Kidney (tissue), 14 donors: Measurements from ENCODE around the gene PRKCE. TPM values are rescaled to one million over a fixed set of nuclear protein-coding genes. Genes with fewer than 3 reads are reported as not detected.

ENCODE experiments used
- DNase-seq, 5 donors: peaks; one replicate each; pipeline ENCODE4 v3.0.0-alpha.2; 2013 to 2020
- FAIRE-seq: peaks from 2 replicates; lab custom pipeline; 2012; peaks lifted over from hg19 to GRCh38; lab: Jason Lieb, UNC
- H3K27ac ChIP-seq, 2 donors: one replicate each; pipeline ENCODE4 v1.7.0; 2013; ENCODE audit warnings: low read depth in 2 of 2, low read length in 2 of 2, inconsistent platforms in 1 of 2
- H3K27me3 ChIP-seq: one replicate; pipeline ENCODE4 v1.7.1; 2013; ENCODE audit warnings: low read length, inconsistent platforms; ENCODE audit not compliant: control insufficient read depth, insufficient read depth
- H3K36me3 ChIP-seq, 3 donors: one replicate each; pipeline versions ENCODE4 v1.7.0 to v1.7.1; 2013; ENCODE audit warnings: low read length in 3 of 3, control low read depth in 1 of 3, inconsistent platforms in 1 of 3; ENCODE audit not compliant: insufficient read depth in 3 of 3, control insufficient read depth in 2 of 3
- H3K4me1 ChIP-seq, 3 donors: one replicate each; pipeline versions ENCODE4 v1.7.0 to v1.7.1; 2013; ENCODE audit warnings: low read length in 3 of 3, inconsistent platforms in 1 of 3, low read depth in 1 of 3; ENCODE audit not compliant: control insufficient read depth in 2 of 3, insufficient read depth in 2 of 3
- H3K4me3 ChIP-seq, 3 donors: one replicate each; pipeline versions ENCODE4 v1.7.0 to v1.8.1; 2013; ENCODE audit warnings: low read length in 3 of 3, control low read depth in 1 of 3, inconsistent platforms in 1 of 3
- H3K9ac ChIP-seq, 3 donors: one replicate each; pipeline versions ENCODE4 v1.7.0 to v1.7.1; 2013; ENCODE audit warnings: low read length in 3 of 3, control low read depth in 1 of 3, inconsistent platforms in 1 of 3
- H3K9me3 ChIP-seq, 3 donors: one replicate each; pipeline versions ENCODE4 v1.7.0 to v1.7.1; 2013; ENCODE audit warnings: low read length in 3 of 3, control low read depth in 1 of 3, inconsistent platforms in 1 of 3; ENCODE audit not compliant: control insufficient read depth in 2 of 3, insufficient read depth in 1 of 3
- CTCF ChIP-seq: IDR thresholded peaks from 3 replicates; pipeline ENCODE4 v1.5.1; 2012; ENCODE audit warnings: mild to moderate bottlenecking, moderate library complexity, borderline replicate concordance; ENCODE audit not compliant: insufficient read depth; ENCODE audit errors: extremely low read depth
- intact Hi-C: fragments of 100-400 bp; cut with DNase I; formaldehyde crosslinking; loops from one replicate; pipeline ENCODE4 v1.11.1; 2022
- polyA plus RNA-seq: library from polyadenylated mRNA; stranded (reverse); fragments of 350-450 nt; fragmentation: Illumina TruSeq; extraction: RNeasy Lipid Tissue Mini Kit (QIAGEN cat#74804); gene quantifications from one replicate; pipeline ENCODE4 v1.2.3, GENCODE V29; 2014; ENCODE audit warnings: low read depth, low replicate concordance; ENCODE audit not compliant: insufficient read depth
- total RNA-seq: library from RNA; stranded (reverse); fragmentation: NEBNext Ultra II Directional; extraction: Animal tissue kit (Norgen Biotek cat#: 25700); gene quantifications from one replicate; pipeline ENCODE4 v1.2.1, GENCODE V29; 2021
- donor health status: control.
- donor health status: control.
- donor health status: control.
- donor health status: control.
- donor health status: control.
- donor health status: DM: yes; HTN: yes; CAD: no.
- donor health status: Normal renal cell carcinoma (clear cell type).

Gene PRKCE
- total and polyA plus RNA-seq, 2 donors from 2014 or later, result 11.1 to 27.3 TPM

DNA sequence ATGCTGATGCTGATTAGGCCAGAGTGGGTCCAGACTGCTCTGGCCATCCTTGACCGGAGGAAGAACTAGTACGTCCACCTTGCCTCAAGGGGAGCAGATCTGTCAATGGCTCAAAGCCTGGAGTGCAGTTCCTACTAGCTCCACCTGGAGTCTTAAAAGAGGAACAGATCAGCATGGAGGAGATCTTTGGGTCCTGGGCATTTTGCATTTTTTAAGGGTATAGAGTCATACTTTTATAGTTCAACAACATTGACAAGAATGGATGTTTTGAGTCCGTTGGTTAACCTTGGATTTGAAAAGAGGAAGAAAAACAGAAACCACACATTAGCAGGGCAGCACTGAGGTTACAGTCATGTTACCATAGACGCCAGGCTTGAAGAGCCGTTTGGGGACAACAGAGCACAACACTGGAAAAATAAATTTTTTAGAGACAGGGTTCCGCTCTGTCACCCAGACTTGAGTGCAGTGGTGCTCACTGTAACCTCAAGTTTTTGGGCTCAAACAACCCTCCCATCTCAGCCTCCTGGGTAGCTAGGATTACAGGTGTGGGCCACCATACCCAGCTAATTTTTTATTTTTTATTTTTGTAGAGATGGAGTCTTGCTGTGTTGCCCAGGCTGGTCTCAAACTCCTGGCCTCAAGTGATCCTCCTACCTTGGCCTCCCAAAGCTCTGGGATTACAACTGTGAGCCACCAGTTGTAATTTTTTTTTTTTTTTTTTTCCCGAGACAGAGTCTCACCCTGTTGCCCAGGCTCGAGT, 78.5 kb downstream of the PRKCE start:
- no peak for DNase-seq
- no peak for FAIRE-seq
- Histone ChIP-seq H3K27ac (no peak overlapping the region), H3K36me3 (no peaks in the 10 kb centered on the region), H3K9me3 (no peaks in the 10 kb centered on the region), H3K4me3 (no peak overlapping the region), H3K4me1 (no peaks in the 10 kb centered on the region), H3K9ac (no peak overlapping the region), H3K27me3 (no peaks in the 10 kb centered on the region)
- intact Hi-C loops, result no loop called here
- peak; percentile 21 for TF ChIP-seq CTCF

DNA sequence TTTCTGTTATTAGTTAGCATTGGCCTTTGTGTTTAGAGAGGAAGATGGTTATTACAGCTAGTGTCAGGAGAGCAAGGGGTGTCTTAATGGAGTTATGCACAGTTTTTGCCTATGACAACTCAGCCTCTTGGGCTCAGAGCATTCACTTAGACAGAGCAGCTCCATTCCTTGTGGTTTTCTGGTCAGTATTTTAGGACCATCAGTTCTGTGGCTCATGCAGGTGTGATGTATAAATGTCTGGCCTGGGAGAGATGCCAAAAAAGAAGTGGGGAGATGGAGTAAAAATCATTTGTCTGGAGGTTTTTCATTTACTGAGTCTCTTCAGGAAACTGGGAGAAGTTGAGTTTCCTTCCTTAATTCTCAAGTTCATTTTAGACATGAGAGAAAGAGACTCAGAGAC, 79.7 kb downstream of the PRKCE start:
- no peak for DNase-seq
- H3K27me3 ChIP-seq, result no peaks in the 10 kb centered on the region
- no peak overlapping the region for H3K4me3 ChIP-seq
- TF ChIP-seq CTCF, result no peak
- no peak overlapping the region for H3K9ac ChIP-seq
- intact Hi-C loops, result no loop called here
- no peaks in the 10 kb centered on the region for H3K9me3 ChIP-seq
- H3K4me1 ChIP-seq, result no peaks in the 10 kb centered on the region
- FAIRE-seq, result no peak
- H3K36me3 ChIP-seq, result no peaks in the 10 kb centered on the region
- no peak overlapping the region for H3K27ac ChIP-seq

GRCh38 chr2:45732436-45732835, 81.0 kb downstream of the PRKCE start:
- Histone ChIP-seq H3K4me1 (no peaks in the 10 kb centered on the region), H3K36me3 (no peaks in the 10 kb centered on the region), H3K9ac (no peak overlapping the region), H3K27me3 (no peaks in the 10 kb centered on the region), H3K27ac (no peak overlapping the region), H3K4me3 (no peak overlapping the region), H3K9me3 (no peaks in the 10 kb centered on the region)
- DNase-seq (no peak), FAIRE-seq (no peak)
- intact Hi-C loops, result no loop called here
- TF ChIP-seq CTCF, result no peak
